ENCODE results near the gene IGFN1.

IGFN1 gene

GRCh38 chr1:201185123-201185453 is 5.5 kb upstream of the IGFN1 start:
- no peak for FAIRE-seq
- DNase-seq (ENCODE audit: insufficient read length, low spot score) = no peak
- TF ChIP-seq POLR2A (IDR thresholded peaks at IDR 0.05; ENCODE audit: low read depth, low read length) = no peak

GRCh38 chr1:201185527-201186128 is 5.0 kb upstream of the IGFN1 start:
- DNase-seq (ENCODE audit: insufficient read length, low spot score) (no peak), FAIRE-seq (no peak)
- TF ChIP-seq POLR2A (IDR thresholded peaks at IDR 0.05; ENCODE audit: low read depth, low read length) = no peak

- no peak for TF ChIP-seq POLR2A (IDR thresholded peaks at IDR 0.05; ENCODE audit: low read depth, low read length)
- no peak for FAIRE-seq
These were observed 4.4 kb upstream of the IGFN1 start for GRCh38 chr1:201186192-201186591.

GRCh38 chr1:201189085-201189484 is 1.5 kb upstream of the IGFN1 start:
- FAIRE-seq = no peak
- no peak for TF ChIP-seq POLR2A (IDR thresholded peaks at IDR 0.05; ENCODE audit: low read depth, low read length)

More at GRCh38 chr1:201186192-201186591, 4.4 kb upstream of the IGFN1 start:
- no peak for DNase-seq (ENCODE audit: insufficient read length, low spot score)

GRCh38 chr1:201190005-201190404 is 619 bp upstream of the IGFN1 start:
- FAIRE-seq (no peak), DNase-seq (ENCODE audit: insufficient read length, low spot score) (no peak)
- no peak for TF ChIP-seq POLR2A (IDR thresholded peaks at IDR 0.05; ENCODE audit: low read depth, low read length)

More at GRCh38 chr1:201189085-201189484, 1.5 kb upstream of the IGFN1 start:
- DNase-seq (ENCODE audit: insufficient read length, low spot score) = no peak

- DNase-seq (ENCODE audit: insufficient read length, low spot score) (peak; percentile 89), FAIRE-seq (peak; percentile 41)
- TF ChIP-seq POLR2A (IDR thresholded peaks at IDR 0.05; ENCODE audit: low read depth, low read length) = no peak
These were observed 1.1 kb downstream of the IGFN1 start for GRCh38 chr1:201191653-201192260.

- FAIRE-seq (no peak), DNase-seq (ENCODE audit: insufficient read length, low spot score) (no peak)
- TF ChIP-seq POLR2A (IDR thresholded peaks at IDR 0.05; ENCODE audit: low read depth, low read length) = no peak
These were observed 1.7 kb downstream of the IGFN1 start for GRCh38 chr1:201192261-201192788.

- no peak for TF ChIP-seq POLR2A (IDR thresholded peaks at IDR 0.05; ENCODE audit: low read depth, low read length)
- DNase-seq (ENCODE audit: insufficient read length, low spot score) (no peak), FAIRE-seq (no peak)
These were observed 3.4 kb downstream of the IGFN1 start for GRCh38 chr1:201194046-201194445.

- DNase-seq (ENCODE audit: insufficient read length, low spot score) (no peak), FAIRE-seq (no peak)
- TF ChIP-seq POLR2A (IDR thresholded peaks at IDR 0.05; ENCODE audit: low read depth, low read length) = no peak
These were observed 8.0 kb downstream of the IGFN1 start for GRCh38 chr1:201198598-201198997.

GRCh38 chr1:201205036-201205435 is 14.4 kb downstream of the IGFN1 start:
- TF ChIP-seq POLR2A (IDR thresholded peaks at IDR 0.05; ENCODE audit: low read depth, low read length) = no peak
- no peak for FAIRE-seq
- DNase-seq (ENCODE audit: insufficient read length, low spot score) = no peak

- FAIRE-seq (no peak), DNase-seq (ENCODE audit: insufficient read length, low spot score) (no peak)
- TF ChIP-seq POLR2A (IDR thresholded peaks at IDR 0.05; ENCODE audit: low read depth, low read length) = no peak
These were observed 15.6 kb downstream of the IGFN1 start for GRCh38 chr1:201206176-201206575.

GRCh38 chr1:201207046-201207445 is 16.4 kb downstream of the IGFN1 start:
- DNase-seq (ENCODE audit: insufficient read length, low spot score) (no peak), FAIRE-seq (no peak)
- TF ChIP-seq POLR2A (IDR thresholded peaks at IDR 0.05; ENCODE audit: low read depth, low read length) = no peak

- DNase-seq (ENCODE audit: insufficient read length, low spot score) = no peak
- TF ChIP-seq POLR2A (IDR thresholded peaks at IDR 0.05; ENCODE audit: low read depth, low read length) = no peak
- FAIRE-seq = no peak
These were observed 17.6 kb downstream of the IGFN1 start for GRCh38 chr1:201208236-201208635.

- FAIRE-seq = no peak
- DNase-seq (ENCODE audit: insufficient read length, low spot score) = no peak
- no peak for TF ChIP-seq POLR2A (IDR thresholded peaks at IDR 0.05; ENCODE audit: low read depth, low read length)
These were observed 21.4 kb downstream of the IGFN1 start for GRCh38 chr1:201212056-201212455.

GRCh38 chr1:201212461-201213055 is 21.9 kb downstream of the IGFN1 start:
- no peak for TF ChIP-seq POLR2A (IDR thresholded peaks at IDR 0.05; ENCODE audit: low read depth, low read length)
- no peak for DNase-seq (ENCODE audit: insufficient read length, low spot score)
- FAIRE-seq = no peak

Data from H54 (cell line).